Neural cell (in vitro differentiated cells): ENCODE data around the gene KIFC3.
"Not testable (repeated sequence)": the region's sequence is repeated elsewhere in the genome, so short reads cannot be mapped to it uniquely, and the experiment has no call there.

Experiments used
- EZH2 ChIP-seq: fragments of 200-600, 300-800 bp; shearing (Covaris generic), sonication (generic); IDR thresholded peaks from 2 replicates; pipeline ENCODE4 v1.6.1; 2014; ENCODE audit warnings: antibody characterized with exemption, low read length, borderline replicate concordance, mild to moderate bottlenecking; ENCODE audit not compliant: insufficient read depth, poor library complexity, severe bottlenecking
- MXI1 ChIP-seq: fragments of 450-650 bp; conservative IDR thresholded peaks from 2 replicates; pipeline ENCODE4 v1.6.1; 2014; ENCODE audit warnings: antibody characterized with exemption, mild to moderate bottlenecking; ENCODE audit not compliant: poor library complexity, severe bottlenecking
- SMC3 ChIP-seq: fragments of 450-650 bp; conservative IDR thresholded peaks from 2 replicates; pipeline ENCODE4 v1.6.1; 2014; ENCODE audit warnings: antibody characterized with exemption, mild to moderate bottlenecking, moderate library complexity; ENCODE audit not compliant: poor library complexity
- TF ChIP-seq, protein P1 (sequence below): fragments of 450-650 bp; IDR thresholded peaks from 2 replicates; pipeline ENCODE4 v1.5.1; 2014; ENCODE audit warnings: antibody characterized with exemption, mild to moderate bottlenecking, moderate library complexity; ENCODE audit not compliant: poor library complexity, severe bottlenecking

DNA sequence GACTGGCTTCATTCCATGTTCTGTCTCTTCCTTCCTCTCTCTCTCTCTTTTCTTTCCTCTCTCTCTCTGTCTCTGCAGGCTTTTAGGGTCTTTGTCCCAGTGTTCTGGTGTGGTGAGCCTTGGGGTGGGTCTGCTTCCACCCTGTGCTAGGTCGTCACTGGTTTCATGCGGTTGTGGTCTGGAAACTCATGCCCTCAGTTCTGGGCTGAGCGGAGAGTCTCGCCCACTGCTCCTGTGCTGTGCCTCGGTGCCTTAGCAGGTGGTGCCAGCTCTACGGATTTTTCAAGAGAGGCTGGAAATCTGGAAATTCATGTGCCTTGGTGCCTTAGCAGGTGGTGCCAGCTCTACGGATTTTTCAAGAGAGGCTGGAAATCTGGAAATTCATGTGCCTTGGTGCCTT is 56.0 kb downstream of the KIFC3 start:
- TF ChIP-seq EZH2, MXI1, SMC3: not testable (repeated sequence)
- TF ChIP-seq, protein P1, sequence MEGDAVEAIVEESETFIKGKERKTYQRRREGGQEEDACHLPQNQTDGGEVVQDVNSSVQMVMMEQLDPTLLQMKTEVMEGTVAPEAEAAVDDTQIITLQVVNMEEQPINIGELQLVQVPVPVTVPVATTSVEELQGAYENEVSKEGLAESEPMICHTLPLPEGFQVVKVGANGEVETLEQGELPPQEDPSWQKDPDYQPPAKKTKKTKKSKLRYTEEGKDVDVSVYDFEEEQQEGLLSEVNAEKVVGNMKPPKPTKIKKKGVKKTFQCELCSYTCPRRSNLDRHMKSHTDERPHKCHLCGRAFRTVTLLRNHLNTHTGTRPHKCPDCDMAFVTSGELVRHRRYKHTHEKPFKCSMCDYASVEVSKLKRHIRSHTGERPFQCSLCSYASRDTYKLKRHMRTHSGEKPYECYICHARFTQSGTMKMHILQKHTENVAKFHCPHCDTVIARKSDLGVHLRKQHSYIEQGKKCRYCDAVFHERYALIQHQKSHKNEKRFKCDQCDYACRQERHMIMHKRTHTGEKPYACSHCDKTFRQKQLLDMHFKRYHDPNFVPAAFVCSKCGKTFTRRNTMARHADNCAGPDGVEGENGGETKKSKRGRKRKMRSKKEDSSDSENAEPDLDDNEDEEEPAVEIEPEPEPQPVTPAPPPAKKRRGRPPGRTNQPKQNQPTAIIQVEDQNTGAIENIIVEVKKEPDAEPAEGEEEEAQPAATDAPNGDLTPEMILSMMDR, result not testable (repeated sequence)
